HG03520 (cell line): ENCODE results near the gene KNCN.

Experiments used
- ATAC-seq: cut with Tn5 transposase; IDR thresholded peaks from one replicate; pipeline ENCODE4 v1.9.1; 2021; ENCODE audit warnings: mild to moderate bottlenecking, moderate library complexity; ENCODE audit not compliant: unreplicated experiment

The KNCN gene

DNA sequence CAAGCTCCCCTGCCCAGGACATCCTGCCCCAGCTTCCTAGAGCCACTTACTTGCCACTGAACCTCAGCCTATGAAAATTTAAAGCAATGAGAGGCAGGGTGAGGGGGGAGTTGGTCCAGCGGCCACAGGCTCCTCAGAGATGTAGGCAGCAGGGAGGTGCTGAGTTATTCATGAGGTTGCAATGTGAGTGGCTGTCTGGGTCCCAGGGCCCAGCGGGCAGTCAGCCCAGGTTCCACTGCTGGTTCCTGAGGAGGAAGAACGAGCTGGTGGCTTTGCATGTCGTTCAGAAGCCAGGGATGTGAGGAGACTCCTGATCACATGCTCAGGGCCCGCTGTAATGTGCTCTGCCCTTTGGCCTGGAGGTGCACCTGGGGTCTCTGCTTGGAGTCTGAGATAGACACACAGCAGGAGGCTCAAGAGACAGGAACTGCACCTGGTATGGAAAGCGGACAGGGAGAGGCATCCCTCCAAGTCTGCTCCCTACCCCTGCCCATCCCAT, at the start of gene KNCN:
KNCN (minus strand) TSS at position 51 of the 499 bp plus-strand sequence. CDS start 432 bp downstream, outside the sequence.
- ATAC-seq, result no peak

GRCh38 chr1:46599059-46599970, 47.9 kb upstream of the KNCN start:
- no peak for ATAC-seq

DNA sequence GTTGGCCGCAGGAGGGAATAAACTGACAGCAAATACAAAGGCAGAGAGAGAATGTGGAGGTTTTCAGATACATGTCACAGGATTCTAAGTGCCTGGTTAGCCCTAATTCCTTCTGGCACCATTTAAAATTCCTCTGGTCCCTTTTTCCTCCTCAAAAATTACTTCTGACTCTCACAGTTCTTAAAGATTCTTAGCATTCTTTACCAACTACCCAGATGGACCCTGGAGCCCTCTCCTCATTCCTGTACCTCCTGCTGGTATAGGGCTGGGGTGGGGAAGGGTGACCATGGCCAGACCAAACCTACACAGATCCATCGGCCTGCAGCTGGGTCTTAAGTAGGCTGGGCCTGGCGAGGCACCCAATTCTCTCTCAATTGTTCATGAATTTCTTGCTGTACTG, 45.4 kb upstream of the KNCN start:
- no peak for ATAC-seq

DNA sequence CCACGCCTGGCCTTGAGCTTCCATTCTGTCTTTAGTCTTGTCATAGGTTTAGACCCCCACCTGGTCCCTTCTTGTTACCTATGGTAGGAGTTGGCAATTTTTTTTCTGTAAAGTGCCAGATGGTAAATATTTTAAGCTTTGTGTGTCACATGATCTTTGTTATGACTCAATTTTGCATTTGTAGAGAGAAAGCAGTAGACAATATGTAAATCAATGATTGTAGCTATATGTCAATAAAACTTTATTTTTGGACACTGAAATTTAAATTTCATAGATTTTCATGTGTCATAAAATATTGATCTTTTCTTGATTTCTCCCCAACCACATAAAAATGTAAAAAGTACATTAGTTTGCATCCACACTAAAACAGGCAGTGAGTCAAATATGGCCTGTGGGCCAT, 44.6 kb upstream of the KNCN start:
- no peak for ATAC-seq

- no peak for ATAC-seq
Observed at GRCh38 chr1:46595127-46595526, 43.7 kb upstream of the KNCN start.

- ATAC-seq, result no peak
Observed at GRCh38 chr1:46594063-46594462, 42.6 kb upstream of the KNCN start.

DNA sequence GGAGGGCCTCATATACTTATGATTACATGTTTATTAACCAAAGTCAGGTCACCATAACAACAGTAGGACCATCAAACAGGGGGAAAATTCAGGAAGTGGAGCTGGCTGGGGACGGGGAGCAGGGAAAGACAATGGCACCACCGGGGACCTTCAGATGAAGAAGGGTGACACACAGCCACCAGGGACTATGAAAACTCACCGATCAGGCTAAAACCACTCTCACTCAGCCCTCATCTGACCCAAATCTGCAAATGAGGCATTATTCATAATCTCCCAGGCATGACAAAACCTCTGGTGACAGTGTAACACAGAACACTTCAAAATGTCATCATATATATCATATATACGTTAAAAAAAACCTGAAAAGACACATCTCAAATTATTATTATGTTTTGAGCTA, 41.4 kb upstream of the KNCN start:
- no peak for ATAC-seq

- no peak for ATAC-seq
Observed at GRCh38 chr1:46589529-46589928, 38.1 kb upstream of the KNCN start.

DNA sequence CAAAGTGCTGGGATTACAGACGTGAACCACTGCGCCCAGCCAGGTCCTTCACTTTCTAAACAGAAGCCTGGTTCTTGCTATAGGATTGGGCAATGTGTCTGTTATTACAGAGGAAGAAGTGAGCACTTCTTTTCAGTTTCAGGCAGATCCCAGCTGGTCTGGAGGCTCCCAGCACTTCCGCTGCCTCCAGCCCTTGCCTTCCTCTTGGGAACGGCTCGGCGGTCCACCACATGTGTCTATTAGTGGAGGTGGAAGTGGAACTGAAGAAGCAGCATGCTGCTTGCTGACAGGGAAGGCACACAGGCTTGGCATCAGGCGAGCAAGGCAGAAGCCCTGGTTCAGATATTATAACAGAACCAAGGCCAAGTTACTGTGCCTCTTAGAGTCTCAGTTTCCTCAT, 35.6 kb upstream of the KNCN start:
- no peak for ATAC-seq

- no peak for ATAC-seq
Observed at GRCh38 chr1:46585312-46585938, 34.0 kb upstream of the KNCN start.

- ATAC-seq, result no peak
Observed at GRCh38 chr1:46583494-46583893, 32.0 kb upstream of the KNCN start.

- no peak for ATAC-seq
Observed at GRCh38 chr1:46582972-46583371, 31.5 kb upstream of the KNCN start.

- no peak for ATAC-seq
Observed at GRCh38 chr1:46581681-46582455, 30.4 kb upstream of the KNCN start.

DNA sequence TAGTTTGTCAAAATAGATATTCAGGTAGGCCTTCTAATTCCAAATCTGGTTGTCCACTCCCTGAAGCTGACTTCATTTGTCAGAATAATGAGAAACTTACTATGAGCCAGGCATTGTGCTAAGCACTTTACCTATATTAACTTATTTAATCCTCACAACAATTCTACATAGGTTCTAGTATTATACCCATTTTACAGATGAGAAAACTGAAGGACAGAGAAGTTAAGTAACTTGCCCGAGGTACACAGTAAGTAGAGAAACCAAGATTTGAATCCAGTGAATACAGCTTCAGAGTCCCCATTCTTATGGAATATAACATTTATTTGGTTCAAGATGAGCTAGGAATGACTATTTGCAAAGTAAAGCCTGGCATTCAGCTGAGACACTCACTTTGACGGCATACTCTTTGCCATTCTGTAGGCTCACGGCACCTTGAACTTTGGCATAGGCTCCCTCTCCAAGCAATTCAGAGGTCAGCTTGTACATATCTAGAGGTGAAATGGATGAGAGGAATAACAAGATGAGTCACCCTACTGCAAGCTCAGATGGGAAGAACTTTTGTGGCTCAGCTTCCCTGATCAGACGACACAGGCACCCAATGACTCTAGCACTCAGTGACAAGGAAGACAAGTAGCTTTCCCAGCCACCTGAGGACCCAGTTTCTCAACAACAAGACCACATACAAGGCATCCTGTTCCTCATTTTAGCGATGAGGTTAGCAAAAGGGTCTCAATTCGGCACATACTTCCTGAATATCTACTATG, 28.9 kb upstream of the KNCN start:
- ATAC-seq, result no peak

DNA sequence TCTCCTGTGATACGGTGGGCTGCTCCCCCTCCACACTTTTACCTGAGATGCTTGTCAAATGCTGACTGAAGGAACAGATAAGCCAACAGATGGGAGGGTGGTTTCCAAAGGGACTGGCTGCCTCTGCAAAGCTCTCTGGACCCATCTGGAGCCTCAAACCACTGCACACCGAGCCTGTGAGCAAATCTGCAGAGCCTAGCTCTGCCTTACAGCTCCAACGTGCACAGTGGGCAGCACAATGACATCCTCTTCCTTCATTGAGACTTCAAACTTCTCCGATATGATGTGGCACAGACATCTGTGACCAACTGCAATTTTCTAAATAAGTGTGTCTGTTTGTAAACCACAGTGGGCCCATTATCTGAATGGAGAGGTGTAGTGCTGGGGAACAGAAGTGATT, 26.2 kb upstream of the KNCN start:
- no peak for ATAC-seq

GRCh38 chr1:46576596-46576995, 25.1 kb upstream of the KNCN start:
- no peak for ATAC-seq

DNA sequence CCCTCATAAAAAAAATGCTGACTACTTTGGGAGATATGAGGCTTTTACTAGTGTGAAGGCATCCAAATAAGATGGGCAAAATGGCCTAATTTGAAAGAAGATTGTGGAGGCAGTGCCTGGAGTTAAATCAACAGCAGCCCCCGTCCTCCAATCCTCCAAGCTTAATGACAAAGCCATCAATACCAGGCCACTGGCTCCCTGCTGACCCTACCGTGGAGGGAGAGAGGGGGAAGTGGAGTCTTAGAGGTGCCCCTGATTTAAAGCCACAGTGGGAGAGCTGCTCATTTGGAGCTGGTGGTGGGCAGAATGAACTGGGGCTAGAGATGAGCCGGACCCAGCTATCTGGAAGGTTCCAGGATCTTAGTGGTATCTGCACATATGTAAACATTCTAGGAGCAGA, 24.3 kb upstream of the KNCN start:
- ATAC-seq, result no peak

GRCh38 chr1:46575300-46575699, 23.9 kb upstream of the KNCN start:
- ATAC-seq, result no peak

- no peak for ATAC-seq
Observed at GRCh38 chr1:46571691-46572225, 20.3 kb upstream of the KNCN start.
